ENCODE data around the gene PHLDA2.
"Not testable (repeated sequence)": the region's sequence is repeated elsewhere in the genome, so short reads cannot be mapped to it uniquely, and the experiment has no call there.

DNA sequence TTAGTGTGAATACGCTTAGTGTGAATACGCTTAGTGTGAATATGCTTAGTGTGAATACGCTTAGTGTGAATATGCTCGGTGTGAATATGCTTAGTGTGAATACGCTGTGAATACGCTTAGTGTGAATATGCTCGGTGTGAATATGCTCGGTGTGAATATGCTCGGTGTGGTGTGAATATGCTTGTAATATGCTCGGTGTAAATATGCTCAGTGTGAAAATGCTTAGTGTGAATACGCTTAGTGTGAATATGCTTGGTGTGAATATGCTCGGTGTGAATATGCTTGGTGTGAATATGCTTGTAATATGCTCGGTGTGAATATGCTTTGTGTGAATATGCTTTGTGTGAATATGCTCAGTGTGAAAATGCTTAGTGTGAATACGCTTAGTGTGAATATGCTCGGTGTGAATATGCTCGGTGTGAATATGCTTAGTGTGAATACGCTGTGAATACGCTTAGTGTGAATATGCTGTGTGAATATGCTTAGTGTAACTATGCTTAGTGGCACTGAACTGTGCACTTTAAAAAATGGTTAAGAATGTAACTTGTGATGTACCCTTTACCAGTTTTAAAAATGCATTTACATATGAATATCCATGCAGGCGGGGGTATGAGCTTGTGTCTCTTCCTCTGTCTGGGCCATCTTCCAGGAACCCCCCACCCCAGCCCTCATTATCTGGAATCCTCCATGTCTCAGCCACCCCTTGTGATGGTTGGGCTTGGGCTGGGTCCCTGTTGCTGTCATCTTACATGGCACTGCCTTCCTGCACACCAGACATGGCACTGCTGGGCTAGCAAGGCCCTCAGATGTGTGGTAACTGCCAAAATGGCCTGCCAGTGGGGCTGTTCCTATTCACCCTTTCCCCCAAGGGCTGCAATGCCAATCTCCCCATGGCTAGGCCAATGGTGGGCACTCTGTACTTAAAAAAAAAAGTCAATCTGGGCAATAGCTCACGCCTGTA is 9.5 kb upstream of the PHLDA2 start:
- TF ChIP-seq POLR2A, CTCF (IDR thresholded peaks at IDR 0.05): not testable (repeated sequence)
